GM18502 (cell line): ENCODE data around the gene SLC16A2.
"Not testable (repeated sequence)": the region's sequence is repeated elsewhere in the genome, so short reads cannot be mapped to it uniquely, and the experiment has no call there.

Experiments
- ATAC-seq: cut with Tn5 transposase; IDR thresholded peaks from one replicate; pipeline ENCODE4 v1.9.1; 2021; ENCODE audit warnings: mild to moderate bottlenecking; ENCODE audit not compliant: unreplicated experiment, poor library complexity

SLC16A2 gene

GRCh38 chrX:74500555-74500954, 79.3 kb downstream of the SLC16A2 start:
- ATAC-seq: no peak

GRCh38 chrX:74505437-74505836, 84.1 kb downstream of the SLC16A2 start:
- no peak for ATAC-seq

DNA sequence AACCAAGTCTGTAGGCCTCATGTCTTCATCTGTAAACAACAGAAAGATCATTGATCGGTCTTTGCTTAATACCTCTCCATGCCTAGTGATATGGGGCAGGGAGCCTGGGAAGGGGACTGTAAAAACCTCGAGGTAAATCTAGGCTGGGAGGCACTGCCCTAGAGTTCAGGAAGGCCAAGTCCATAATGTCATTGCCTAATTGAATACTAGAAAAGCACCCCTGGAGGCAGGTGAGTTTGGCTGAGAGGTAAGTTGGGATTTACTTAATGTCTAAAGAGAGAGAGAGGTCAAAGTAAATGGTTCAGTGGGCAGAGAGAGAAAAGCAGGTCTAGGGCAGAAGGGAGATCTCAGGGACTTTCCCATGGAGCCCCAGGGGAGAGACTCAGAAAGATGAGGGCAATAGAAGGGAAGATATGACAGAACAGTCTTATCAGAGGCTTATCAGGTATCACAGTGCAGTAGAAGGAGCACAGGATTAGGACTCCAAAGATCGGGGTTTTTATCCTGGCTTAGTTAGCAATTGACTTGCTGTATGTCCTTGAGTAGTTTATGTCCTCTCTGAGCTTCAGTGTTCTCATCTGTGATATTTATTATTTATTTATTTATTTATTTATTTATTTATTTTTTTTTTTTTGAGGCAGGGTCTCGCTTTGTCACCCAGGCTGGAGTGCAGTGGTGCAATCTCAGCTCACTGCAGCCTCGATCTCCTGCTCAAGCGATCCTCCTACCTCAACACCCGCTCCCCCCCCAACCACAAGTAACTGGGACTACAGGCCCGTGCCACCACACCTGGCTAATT, 85.2 kb downstream of the SLC16A2 start:
- ATAC-seq: peak; percentile 89

DNA sequence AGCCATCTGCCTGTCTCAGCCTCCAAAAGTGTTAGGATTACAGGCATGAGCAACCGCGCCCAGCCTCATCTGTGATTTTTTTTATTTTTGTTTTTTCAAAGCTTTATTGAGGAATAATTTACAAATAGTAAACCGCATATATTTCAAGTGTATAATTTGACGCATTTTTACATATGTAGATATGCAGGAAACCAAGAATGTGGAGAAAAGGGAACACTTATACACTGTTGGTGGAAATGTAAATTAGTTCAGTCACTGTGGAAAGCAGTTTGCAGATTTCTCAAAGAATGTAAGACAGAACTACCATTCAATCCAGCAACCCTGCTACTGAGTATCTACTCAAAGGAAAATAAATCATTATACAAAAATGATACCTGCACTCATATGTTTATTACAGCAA, 85.9 kb downstream of the SLC16A2 start:
- ATAC-seq: no peak

- ATAC-seq: peak; percentile 14
These were observed 88.7 kb downstream of the SLC16A2 start for GRCh38 chrX:74509989-74510388.

GRCh38 chrX:74510401-74510800, 89.1 kb downstream of the SLC16A2 start:
- ATAC-seq: peak; percentile 66

GRCh38 chrX:74511704-74512103, 90.4 kb downstream of the SLC16A2 start:
- no peak for ATAC-seq

DNA sequence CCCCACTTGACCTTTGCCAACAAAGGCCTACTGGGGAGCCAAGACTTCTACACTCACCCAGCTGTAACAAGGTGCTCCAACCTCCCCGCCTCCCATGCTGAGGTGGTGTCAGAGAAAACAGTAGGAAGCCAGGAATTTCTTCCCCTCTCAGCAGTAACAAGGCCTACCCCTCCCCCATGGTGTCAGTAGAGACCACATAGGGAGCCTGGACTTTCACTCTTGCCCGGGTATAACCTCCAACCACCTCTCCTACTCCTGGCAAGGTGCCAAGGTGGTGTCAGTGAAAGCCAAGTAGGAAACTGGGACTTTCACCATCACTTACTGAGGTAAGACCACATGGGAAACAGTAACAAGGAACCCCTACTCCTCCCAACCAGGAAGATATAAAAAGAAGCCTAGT, 93.1 kb downstream of the SLC16A2 start:
- ATAC-seq: no peak

- ATAC-seq: no peak
These were observed 94.1 kb downstream of the SLC16A2 start for GRCh38 chrX:74515356-74515755.

DNA sequence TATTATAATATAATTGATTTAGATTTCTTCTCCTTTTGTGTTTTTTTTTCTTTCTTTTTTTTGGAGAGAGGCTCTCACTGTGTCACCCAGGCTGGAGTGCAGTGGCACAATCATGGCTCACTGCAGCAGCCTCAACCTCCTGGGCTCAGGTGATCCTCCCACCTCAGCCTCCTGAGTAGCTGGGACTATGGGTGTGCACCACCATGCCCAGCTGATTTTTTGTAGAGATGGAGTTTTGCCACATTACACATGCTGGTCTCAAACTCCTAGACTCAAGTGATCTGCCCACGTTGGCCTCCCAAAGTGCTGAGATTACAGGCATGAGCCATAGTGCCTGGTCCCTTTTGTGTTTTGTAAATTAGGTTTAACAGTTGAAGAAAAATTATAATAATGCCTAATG, 94.7 kb downstream of the SLC16A2 start:
- ATAC-seq: not testable (repeated sequence)

DNA sequence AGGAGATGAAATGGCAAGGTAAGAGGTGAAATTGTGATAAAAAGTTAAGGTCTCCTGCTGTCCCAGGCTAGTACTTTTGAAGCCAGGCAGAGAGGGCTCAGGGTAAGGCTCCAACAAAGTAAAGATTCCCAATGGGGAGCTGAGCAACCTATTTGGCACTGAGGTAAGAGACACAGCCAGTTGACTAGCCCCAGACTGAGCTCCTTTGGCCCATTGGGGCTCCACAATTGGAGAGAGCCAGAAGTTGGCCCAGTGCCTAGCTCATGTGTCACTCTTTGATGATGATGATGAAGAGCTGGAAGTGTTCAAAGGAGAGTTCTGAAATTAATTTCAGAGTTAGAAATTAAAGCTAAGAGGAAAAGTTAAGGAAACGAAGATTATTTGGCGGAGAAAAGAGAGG, 98.6 kb downstream of the SLC16A2 start:
- ATAC-seq: no peak

DNA sequence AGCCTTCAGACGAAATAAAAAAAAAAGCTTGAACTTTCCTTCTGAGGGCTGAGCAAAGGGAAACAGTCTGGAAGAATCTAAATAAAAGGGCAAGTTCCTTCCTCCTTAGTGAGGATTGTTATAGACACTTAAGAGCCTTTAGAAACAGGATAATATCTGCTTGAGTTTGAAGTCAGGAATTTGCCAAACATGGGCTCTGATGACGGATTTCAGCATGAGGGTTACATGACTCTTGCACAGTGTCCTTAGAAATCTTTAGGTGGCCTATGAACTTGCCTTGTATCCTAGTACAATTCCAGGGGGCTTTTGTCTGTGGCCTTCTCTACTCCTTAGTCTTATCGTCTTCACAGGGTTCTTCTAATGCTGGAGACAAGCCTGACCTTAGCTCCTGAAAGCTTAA, 99.0 kb downstream of the SLC16A2 start:
- no peak for ATAC-seq

DNA sequence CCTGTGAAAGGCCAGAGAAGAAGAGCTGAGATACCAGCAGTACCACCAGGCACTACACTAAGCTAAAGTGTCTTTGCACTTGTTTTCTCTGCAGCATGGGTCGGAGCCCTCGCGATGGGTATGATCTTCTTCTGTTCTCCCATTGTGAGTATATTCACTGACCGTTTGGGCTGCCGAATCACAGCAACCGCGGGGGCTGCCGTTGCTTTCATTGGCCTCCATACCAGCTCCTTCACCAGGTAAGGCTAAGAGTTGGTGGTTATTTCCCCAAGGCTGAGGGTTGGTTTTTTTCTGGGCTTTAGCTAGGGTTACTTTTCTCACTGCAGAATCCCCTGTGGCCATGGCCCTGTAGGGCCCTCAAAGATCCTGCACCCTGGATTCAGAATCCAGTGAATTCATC, 99.6 kb downstream of the SLC16A2 start:
- no peak for ATAC-seq

DNA sequence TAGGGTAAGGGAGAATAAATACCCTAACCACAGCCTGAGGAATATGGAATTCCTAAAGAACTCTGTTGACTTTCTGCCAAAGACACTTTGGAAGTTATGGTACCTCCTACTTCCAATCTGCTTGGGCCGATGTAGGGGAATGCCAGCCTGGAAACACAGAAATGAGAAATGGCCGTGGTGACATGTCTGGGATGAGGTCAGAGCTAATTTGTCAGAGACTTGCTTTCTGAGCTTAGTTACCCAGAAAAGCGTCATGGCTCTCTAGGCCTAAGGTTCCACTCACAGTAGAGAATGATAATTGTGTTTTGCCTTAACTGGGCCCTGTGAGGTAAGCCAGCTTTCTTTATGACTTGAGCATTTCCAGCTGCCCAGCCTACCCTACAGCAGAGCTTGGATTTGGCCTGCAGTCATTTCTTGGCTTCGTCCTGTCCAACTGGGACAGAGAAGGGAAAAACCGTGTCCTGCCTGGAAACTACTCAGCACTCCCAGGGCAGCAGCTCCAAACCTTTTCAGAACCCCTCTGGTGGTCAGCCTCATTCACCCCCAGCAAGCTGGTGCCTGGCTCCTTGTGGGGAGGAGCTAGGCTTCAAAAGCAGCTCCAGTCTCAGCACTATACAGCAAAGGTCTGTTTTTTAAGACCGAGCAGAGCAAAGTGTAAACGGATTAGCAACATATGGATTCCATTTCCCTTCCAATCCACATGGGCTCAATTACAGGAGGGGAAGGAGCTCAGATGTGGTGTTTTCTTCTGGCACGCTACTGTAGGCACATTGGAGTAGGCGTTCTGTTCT, 100.9 kb downstream of the SLC16A2 start:
- no peak for ATAC-seq

- ATAC-seq: no peak
These were observed 101.9 kb downstream of the SLC16A2 start for GRCh38 chrX:74523224-74523623.

DNA sequence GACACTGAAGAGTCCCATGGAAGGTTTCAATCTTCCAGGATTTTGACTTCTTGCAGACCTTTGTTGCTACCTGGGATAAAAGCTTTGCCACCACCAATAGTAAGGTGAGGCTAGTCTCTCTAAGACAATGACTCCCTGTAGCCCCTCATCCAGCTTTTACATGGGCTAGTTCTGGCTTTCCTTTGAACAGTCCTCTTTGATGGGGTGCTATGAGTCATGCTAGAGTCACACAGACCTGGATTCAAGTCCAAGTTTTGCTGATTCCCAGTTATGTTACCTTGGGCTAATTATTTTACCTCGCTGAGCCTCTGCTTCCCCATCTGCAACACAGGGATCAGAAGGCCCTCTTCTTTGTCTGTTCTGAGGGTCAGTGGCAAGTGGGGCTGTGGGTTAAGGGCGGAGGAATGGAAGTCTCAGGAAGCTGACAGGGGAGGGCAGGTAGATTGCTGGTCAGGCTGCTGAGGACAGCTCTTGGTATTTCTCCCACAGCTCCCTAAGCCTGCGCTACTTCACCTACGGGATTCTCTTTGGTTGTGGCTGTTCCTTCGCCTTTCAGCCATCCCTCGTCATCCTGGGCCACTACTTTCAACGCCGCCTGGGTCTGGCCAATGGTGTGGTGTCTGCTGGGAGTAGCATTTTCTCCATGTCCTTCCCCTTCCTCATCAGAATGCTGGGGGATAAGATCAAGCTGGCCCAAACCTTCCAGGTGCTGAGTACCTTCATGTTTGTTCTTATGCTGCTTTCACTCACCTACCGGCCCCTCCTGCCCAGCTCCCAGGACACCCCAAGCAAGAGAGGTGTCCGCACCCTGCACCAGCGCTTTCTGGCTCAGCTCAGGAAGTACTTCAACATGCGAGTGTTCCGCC, 102.8 kb downstream of the SLC16A2 start:
- ATAC-seq: no peak

- no peak for ATAC-seq
These were observed 103.8 kb downstream of the SLC16A2 start for GRCh38 chrX:74525116-74525515.

DNA sequence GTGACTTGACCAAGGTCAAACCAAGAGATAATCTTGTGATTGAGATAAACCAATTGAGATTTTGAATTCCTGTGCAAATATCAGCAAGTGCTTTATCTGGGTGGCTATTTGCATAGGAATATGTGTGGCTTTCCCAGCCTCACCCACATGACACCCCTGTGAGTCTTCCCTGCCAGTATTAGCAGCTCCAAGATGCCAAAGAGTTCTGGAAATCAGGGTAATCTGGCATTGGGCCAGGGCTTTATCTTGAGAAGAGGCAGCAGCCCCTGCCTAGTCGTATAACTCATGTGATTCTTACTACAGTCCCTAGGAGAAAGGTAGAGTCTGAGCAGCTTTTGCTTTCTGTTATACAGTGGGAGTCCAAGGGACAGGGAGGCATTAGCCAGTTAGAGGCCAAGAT, 105.5 kb downstream of the SLC16A2 start:
- ATAC-seq: no peak

DNA sequence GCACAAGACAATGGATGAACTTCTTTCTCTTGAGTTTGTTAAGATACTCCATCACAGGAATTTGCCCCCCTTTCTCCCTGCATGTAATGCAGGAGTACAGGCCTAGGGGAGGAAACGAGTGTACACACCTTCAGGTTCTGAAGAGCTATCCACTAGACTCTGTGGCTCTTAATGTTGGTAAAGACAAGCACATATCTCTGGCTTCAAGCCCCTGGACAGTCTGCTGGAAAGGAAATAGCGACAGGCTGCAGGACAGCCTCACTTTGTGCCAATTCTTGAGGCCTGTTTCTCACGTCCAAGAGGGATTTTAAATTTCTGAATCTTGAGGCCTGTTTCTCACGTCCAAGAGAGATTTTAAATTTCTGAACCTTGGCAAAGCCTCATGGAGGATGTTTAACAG, 106.1 kb downstream of the SLC16A2 start:
- no peak for ATAC-seq

GRCh38 chrX:74529311-74529710, 108.0 kb downstream of the SLC16A2 start:
- no peak for ATAC-seq

- no peak for ATAC-seq
These were observed 109.8 kb downstream of the SLC16A2 start for GRCh38 chrX:74531081-74531480.
